Smooth muscle cell (in vitro differentiated cells): Measurements from ENCODE around the gene GHR. TPM values are rescaled to one million over a fixed set of nuclear protein-coding genes. Genes with fewer than 3 reads are reported as not detected.

ENCODE experiments used
- DNase-seq: peaks from one replicate; lab custom pipeline; 2025; ENCODE audit not compliant: unreplicated experiment; lab: John Stamatoyannopoulos, UW
- H2AFZ ChIP-seq: fragments of 200-600 bp; sonication (generic); 2 replicates; pipeline ENCODE4 v1.6.0; 2016; ENCODE audit warnings: antibody characterized with exemption, low read depth, mild to moderate bottlenecking
- H3F3A ChIP-seq: fragments of 200-600 bp; sonication (generic); 2 replicates; pipeline ENCODE4 v1.6.0; 2017; ENCODE audit warnings: antibody characterized with exemption, low read depth
- H3K27ac ChIP-seq: fragments of 200-600 bp; sonication (generic); 2 replicates; pipeline ENCODE4 v1.5.1; 2016; ENCODE audit warnings: low read depth, mild to moderate bottlenecking
- H3K27me3 ChIP-seq: fragments of 200-600 bp; sonication (generic); 2 replicates; pipeline ENCODE4 v1.6.1; 2016; ENCODE audit warnings: low read depth, mild to moderate bottlenecking
- H3K36me3 ChIP-seq: fragments of 200-600 bp; sonication (generic); 2 replicates; pipeline ENCODE4 v1.5.1; 2016; ENCODE audit warnings: low read depth
- H3K4me1 ChIP-seq: fragments of 200-600 bp; sonication (generic); 2 replicates; pipeline ENCODE4 v1.5.1; 2016; ENCODE audit warnings: low read depth
- H3K4me2 ChIP-seq: fragments of 200-600 bp; sonication (generic); 2 replicates; pipeline ENCODE4 v1.6.0; 2016; ENCODE audit warnings: mild to moderate bottlenecking
- H3K4me3 ChIP-seq: fragments of 200-600 bp; sonication (generic); 2 replicates; pipeline ENCODE4 v1.5.1; 2016; ENCODE audit warnings: mild to moderate bottlenecking
- H3K79me2 ChIP-seq: fragments of 200-600 bp; sonication (generic); 2 replicates; pipeline ENCODE4 v1.6.0; 2016; ENCODE audit warnings: low read depth, mild to moderate bottlenecking
- H3K9ac ChIP-seq: fragments of 200-600 bp; sonication (generic); 2 replicates; pipeline ENCODE4 v1.6.0; 2016; ENCODE audit warnings: low read depth
- H3K9me3 ChIP-seq: fragments of 200-600 bp; sonication (generic); replicated peaks from 2 replicates; pipeline ENCODE4 v1.5.1; 2016; ENCODE audit warnings: low read depth
- H4K20me1 ChIP-seq: fragments of 200-600 bp; sonication (generic); 2 replicates; pipeline ENCODE4 v1.6.0; 2016; ENCODE audit warnings: low read depth
- WGBS: methylation state at CpG from one replicate; pipeline ENCODE4 v1.1.7; 2016; ENCODE audit warnings: low lambda C conversion rate; 5-methylcytosine and 5-hydroxymethylcytosine counted together
- polyA plus RNA-seq: library from polyadenylated mRNA; unstranded; fragments of >200 nt; fragmentation: Nextera tagmentation; extraction: Ambion mirVana; gene quantifications from 2 replicates; pipeline ENCODE4 v1.2.1, GENCODE V29; 2016
- total RNA-seq: library from RNA; depleted of rRNA; stranded (reverse); fragments of >200 nt; gene quantifications from 2 replicates; pipeline ENCODE4 v1.2.3, GENCODE V29; 2014
- TF ChIP-seq, protein P1 (sequence below): fragments of 200-600 bp; sonication (generic); IDR thresholded peaks from 2 replicates; pipeline ENCODE4 v1.5.1; 2017; ENCODE audit warnings: borderline replicate concordance, mild to moderate bottlenecking, antibody characterized with exemption; ENCODE audit not compliant: insufficient read depth, poor library complexity, severe bottlenecking

The GHR gene
- total and polyA plus RNA-seq, 2 experiments from 2014 or later, result 2.1 to 4.3 TPM

DNA sequence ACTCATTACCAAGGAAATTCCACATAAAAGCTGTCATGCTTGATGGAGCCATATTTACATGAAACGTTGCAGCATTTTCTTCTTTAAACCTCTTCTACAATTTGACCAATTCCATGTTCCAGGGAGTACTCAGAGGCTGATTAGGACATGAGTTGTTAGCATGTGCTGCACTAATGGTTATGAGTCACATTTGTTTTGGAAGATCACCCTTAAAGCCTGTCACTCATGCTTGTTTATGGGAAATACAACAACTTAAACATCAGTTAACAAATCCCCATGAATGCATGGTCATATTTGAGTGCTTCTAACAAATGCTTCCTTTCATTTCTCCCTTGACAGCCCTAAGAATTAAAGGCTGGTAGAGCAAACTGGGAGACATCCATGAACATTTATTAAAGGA lies 156.1 kb downstream of the GHR start:
- H3K4me2 ChIP-seq, result no peak overlapping the region
- DNase-seq, result no peak
- no peaks in the 10 kb centered on the region for H3K4me1 ChIP-seq
- no peak overlapping the region for H2AFZ ChIP-seq
- 53% methylated on average over 1 of the region's 1 CpG for WGBS
- no peaks in the 10 kb centered on the region for H3K36me3 ChIP-seq
- no peaks in the 10 kb centered on the region for H3K79me2 ChIP-seq
- no peaks in the 10 kb centered on the region for H3F3A ChIP-seq
- no peaks in the 10 kb centered on the region for H4K20me1 ChIP-seq
- TF ChIP-seq, protein P1, sequence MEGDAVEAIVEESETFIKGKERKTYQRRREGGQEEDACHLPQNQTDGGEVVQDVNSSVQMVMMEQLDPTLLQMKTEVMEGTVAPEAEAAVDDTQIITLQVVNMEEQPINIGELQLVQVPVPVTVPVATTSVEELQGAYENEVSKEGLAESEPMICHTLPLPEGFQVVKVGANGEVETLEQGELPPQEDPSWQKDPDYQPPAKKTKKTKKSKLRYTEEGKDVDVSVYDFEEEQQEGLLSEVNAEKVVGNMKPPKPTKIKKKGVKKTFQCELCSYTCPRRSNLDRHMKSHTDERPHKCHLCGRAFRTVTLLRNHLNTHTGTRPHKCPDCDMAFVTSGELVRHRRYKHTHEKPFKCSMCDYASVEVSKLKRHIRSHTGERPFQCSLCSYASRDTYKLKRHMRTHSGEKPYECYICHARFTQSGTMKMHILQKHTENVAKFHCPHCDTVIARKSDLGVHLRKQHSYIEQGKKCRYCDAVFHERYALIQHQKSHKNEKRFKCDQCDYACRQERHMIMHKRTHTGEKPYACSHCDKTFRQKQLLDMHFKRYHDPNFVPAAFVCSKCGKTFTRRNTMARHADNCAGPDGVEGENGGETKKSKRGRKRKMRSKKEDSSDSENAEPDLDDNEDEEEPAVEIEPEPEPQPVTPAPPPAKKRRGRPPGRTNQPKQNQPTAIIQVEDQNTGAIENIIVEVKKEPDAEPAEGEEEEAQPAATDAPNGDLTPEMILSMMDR, result no peak
- no peak overlapping the region for H3K27ac ChIP-seq
- no peak overlapping the region for H3K9ac ChIP-seq
- H3K9me3 ChIP-seq, result no peaks in the 10 kb centered on the region
- peaks cover under 1% of the 10 kb centered on the region for H3K27me3 ChIP-seq
- no peak overlapping the region for H3K4me3 ChIP-seq

DNA sequence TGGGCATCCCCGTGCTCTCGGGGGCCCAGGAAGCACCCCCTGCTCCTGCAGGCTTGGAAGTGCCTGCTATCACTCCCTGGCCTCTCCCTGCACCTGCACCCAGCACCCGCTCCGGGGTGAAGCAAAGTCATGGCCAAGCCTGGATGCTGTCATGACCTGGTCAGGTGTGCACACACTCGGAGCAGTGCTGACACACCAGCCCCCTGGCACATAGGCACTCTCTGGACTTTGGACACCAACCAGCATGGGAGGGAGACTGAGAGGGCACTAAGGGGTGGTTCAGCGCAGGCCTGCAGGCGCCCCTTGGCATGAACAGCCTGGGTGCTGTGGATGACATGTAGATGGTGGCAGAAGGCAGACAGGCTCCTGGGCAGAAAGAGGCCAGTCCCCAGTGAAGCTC lies 158.6 kb downstream of the GHR start:
- H3K4me1 ChIP-seq, result no peaks in the 10 kb centered on the region
- 94% methylated on average over 5 of the region's 7 CpGs for WGBS
- no peaks in the 10 kb centered on the region for H4K20me1 ChIP-seq
- no peak for DNase-seq
- H3K4me3 ChIP-seq, result no peak overlapping the region
- TF ChIP-seq, protein P1, result no peak
- no peaks in the 10 kb centered on the region for H3K36me3 ChIP-seq
- no peak overlapping the region for H3K9ac ChIP-seq
- no peaks in the 10 kb centered on the region for H3K9me3 ChIP-seq
- H3K4me2 ChIP-seq, result no peak overlapping the region
- H3K79me2 ChIP-seq, result no peaks in the 10 kb centered on the region
- no peaks in the 10 kb centered on the region for H3F3A ChIP-seq
- H3K27ac ChIP-seq, result no peak overlapping the region
- no peak overlapping the region for H2AFZ ChIP-seq
- H3K27me3 ChIP-seq, result peaks cover 24% of the 10 kb centered on the region

DNA sequence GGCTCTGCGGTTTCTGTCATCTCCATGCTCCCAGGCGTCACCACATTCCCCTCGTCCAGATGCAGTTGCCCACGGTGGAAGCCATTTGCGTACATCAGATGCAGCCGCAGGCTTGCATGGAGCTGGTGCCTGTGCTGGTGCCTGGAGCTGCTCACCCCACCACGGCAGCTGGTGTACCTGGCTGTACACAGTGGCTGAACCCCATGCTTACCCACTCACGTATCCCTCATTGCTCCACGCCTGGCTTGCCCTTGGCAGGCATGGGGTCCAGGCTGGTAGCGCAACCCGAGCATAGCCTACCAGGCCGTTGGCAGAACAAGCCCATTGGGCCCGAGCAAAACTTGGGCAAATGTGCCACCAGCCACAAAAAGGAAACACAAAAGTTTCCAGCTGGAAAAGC lies 159.5 kb downstream of the GHR start:
- no peak for DNase-seq
- H3K9me3 ChIP-seq, result no peaks in the 10 kb centered on the region
- no peak overlapping the region for H3K9ac ChIP-seq
- peaks cover 32% of the 10 kb centered on the region for H3K27me3 ChIP-seq
- H2AFZ ChIP-seq, result no peak overlapping the region
- WGBS, result 91% methylated on average over 13 of the region's 13 CpGs
- no peak overlapping the region for H3K27ac ChIP-seq
- no peaks in the 10 kb centered on the region for H3F3A ChIP-seq
- TF ChIP-seq, protein P1, result no peak
- no peaks in the 10 kb centered on the region for H4K20me1 ChIP-seq
- no peaks in the 10 kb centered on the region for H3K4me1 ChIP-seq
- H3K36me3 ChIP-seq, result no peaks in the 10 kb centered on the region
- H3K4me3 ChIP-seq, result no peak overlapping the region
- H3K4me2 ChIP-seq, result no peak overlapping the region
- H3K79me2 ChIP-seq, result no peaks in the 10 kb centered on the region

DNA sequence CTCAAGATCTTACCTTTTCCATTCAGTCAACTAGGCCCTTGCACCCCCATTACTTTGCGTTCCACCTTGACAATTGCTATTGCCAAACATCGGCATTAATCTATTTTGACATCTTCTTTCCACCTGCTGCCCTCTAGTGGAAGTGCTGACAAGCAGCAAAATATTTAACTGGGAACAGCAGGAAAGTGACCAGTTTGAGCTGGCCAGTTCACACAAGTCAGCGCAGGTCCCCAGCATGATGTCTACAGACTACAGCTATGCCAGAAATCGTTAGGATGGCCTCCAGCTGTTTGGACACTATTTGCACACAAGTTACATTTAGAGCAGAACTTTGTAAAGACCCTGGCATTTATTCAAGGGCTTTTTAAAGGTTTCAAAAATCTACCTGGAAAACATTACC lies 160.1 kb downstream of the GHR start:
- Histone ChIP-seq H3K4me3 (no peak overlapping the region), H2AFZ (no peak overlapping the region), H3K4me2 (no peak overlapping the region), H3K36me3 (no peaks in the 10 kb centered on the region), H3K9me3 (no peaks in the 10 kb centered on the region), H3K27ac (no peak overlapping the region), H3F3A (no peaks in the 10 kb centered on the region), H3K4me1 (no peaks in the 10 kb centered on the region), H3K79me2 (no peaks in the 10 kb centered on the region), H3K27me3 (peaks cover 38% of the 10 kb centered on the region), H4K20me1 (no peaks in the 10 kb centered on the region), H3K9ac (no peak overlapping the region)
- WGBS, result 26% methylated on average over 4 of the region's 4 CpGs
- no peak for DNase-seq
- TF ChIP-seq, protein P1, result peak; percentile 81
